GM12865 (cell line): ENCODE measurements around the gene BBS1.
A peak's percentile ranks its signal among the peaks of the same experiment; 100 is the strongest.

Experiments
- DNase-seq: peaks from one replicate; pipeline ENCODE4 v3.0.0; 2010; ENCODE audit warnings: low read depth
- H3K4me3 ChIP-seq: 2 replicates; pipeline ENCODE4 v1.5.1; 2011; ENCODE audit warnings: mild to moderate bottlenecking, low read depth, low read length, control low read depth
- TF ChIP-seq, protein P1 (sequence below): IDR thresholded peaks from 2 replicates; pipeline ENCODE4 v1.5.1; 2011; ENCODE audit warnings: low read length, control low read depth, low read depth, inconsistent platforms; ENCODE audit not compliant: insufficient read depth; ENCODE audit errors: missing control alignments

Gene BBS1

DNA sequence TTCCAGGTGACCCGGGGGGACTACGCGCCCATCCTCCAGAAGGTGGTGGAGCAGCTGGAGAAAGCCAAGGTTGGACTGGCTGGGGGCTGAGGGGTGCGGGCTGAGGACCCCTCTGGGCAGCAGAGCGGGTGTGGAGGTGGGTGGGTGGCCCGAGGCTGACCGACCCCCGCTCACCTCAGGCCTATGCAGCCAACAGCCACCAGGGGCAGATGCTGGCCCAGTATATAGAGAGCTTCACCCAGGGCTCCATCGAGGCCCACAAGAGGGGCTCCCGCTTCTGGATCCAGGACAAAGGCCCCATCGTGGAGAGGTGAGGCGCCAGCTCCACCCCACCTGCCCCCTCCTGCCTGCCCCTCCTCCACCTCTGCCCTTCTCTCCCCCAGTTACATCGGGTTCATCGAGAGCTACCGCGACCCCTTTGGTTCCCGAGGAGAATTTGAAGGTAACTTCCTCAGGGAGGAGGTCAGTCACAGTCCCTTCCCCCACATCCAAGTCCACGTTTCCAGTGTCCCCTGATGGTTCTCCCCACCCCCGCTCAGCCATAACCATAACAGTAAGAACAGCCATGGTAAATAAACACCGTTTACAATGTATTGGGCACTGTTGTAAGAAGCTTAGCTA is 19.0 kb upstream of the BBS1 start:
- no peak overlapping the region for H3K4me3 ChIP-seq
- TF ChIP-seq, protein P1, sequence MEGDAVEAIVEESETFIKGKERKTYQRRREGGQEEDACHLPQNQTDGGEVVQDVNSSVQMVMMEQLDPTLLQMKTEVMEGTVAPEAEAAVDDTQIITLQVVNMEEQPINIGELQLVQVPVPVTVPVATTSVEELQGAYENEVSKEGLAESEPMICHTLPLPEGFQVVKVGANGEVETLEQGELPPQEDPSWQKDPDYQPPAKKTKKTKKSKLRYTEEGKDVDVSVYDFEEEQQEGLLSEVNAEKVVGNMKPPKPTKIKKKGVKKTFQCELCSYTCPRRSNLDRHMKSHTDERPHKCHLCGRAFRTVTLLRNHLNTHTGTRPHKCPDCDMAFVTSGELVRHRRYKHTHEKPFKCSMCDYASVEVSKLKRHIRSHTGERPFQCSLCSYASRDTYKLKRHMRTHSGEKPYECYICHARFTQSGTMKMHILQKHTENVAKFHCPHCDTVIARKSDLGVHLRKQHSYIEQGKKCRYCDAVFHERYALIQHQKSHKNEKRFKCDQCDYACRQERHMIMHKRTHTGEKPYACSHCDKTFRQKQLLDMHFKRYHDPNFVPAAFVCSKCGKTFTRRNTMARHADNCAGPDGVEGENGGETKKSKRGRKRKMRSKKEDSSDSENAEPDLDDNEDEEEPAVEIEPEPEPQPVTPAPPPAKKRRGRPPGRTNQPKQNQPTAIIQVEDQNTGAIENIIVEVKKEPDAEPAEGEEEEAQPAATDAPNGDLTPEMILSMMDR, result no peak
- no peak for DNase-seq

DNA sequence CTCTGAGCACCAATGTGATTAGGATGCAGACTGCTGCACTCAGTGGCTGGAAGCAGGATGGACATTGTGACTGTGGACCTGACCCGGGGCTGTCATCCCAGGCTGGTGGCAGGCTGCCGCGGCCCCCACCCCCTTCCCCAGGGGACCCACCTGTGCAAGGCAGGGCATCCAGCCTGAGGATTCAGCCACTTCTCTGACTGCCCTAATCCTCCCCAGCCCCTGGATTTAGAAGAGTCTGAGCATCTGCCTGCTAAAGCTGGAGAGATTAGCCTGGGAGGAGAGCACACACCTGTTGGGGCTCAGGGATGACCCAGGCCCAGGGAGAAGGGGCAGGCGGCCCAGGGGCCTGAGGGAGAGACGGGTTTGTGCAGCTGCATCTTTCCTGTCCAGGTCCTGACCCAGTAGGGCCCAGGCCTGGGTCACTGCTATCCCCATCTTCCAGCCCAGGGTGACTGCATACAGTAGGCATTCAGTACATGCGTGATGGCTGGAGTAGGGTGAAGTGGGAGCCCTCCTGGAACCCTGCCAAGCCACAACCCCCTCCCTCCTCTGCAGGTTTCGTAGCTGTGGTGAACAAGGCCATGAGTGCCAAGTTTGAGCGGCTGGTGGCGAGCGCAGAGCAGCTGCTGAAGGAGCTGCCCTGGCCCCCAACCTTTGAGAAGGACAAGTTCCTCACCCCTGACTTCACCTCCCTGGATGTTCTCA is 18.1 kb upstream of the BBS1 start:
- no peak for DNase-seq
- TF ChIP-seq, protein P1, result no peak
- H3K4me3 ChIP-seq, result no peak overlapping the region

DNA sequence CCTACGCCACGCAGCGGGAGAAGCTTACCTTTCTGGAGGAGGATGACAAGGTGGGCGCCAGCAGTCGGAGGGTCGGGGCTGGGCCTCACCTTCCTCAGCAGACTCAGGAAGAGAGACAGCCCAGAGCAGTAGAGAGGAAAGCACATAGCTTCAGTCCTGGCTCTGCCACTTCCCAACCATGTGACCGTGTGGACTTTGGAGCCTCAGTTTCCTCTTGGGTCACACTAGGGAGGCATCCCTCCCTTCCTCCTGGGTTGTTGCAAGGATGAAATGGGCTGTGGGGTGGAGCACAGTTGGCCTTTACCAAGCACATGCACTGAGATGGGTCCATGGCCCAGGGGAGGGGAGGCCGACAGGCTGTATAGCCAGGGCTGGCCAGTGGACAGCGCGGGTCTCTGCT is 17.3 kb upstream of the BBS1 start:
- DNase-seq, result no peak
- TF ChIP-seq, protein P1, result no peak
- no peak overlapping the region for H3K4me3 ChIP-seq

DNA sequence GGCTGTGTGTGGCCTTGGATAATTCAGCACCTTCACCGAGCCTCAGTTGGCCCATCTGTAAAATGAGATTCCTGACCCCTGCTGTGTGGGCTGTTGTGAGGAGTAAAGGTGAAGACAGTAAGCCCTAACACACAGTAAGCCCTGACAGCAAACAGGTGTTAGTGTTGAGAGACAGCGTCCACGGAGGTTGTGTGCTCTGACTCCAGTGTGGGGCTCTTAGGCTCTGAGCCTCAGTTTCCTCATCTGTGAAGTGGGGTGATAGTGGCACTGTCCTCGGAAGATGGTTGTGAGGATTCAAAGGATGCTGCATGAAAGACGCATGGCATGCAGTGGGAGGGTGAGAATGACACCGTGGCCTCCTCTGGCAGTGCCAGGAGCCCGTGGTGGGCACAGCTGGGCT is 16.0 kb upstream of the BBS1 start:
- no peak for DNase-seq
- no peak overlapping the region for H3K4me3 ChIP-seq
- TF ChIP-seq, protein P1, result no peak

DNA sequence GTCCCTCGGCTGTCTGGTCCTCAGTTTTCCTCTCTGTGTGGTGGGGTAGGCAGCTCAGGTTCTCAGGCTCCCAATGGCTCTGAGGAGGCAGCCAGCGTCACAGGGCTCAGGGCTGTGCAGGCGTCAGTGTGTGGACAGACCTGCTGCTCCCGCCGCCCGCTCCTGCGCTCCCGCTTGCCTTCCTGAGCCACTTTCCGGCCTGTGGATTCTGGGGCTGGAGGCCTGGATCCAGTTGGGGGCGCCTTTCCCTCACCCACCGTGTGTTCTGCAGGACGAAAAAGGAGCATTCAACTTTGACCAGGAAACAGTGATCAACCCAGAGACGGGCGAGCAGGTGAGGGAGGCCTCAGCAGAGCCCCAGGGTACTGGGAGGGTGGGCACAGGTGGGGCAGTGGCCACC is 15.5 kb upstream of the BBS1 start:
- H3K4me3 ChIP-seq, result no peak overlapping the region
- no peak for DNase-seq
- TF ChIP-seq, protein P1, result no peak

DNA sequence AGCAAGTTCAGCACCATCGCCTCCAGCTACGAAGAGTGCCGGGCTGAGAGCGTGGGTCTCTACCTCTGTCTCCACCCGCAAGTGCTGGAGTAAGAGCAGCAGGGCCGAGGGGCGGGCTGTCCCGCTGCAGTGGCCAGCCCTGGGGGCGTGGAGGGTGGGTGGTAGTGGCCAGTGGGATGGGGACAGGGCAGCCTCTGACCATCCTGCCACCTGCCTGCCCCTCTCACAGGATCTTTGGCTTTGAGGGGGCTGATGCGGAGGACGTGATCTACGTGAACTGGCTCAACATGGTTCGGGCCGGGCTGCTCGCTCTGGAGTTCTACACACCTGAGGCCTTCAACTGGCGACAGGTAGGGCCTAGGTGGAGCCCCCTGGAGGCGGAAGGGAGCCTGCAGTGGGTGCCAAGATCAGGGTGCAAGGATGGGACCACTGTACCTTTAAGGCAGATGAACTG is 15.0 kb upstream of the BBS1 start:
- TF ChIP-seq, protein P1, result peak; percentile 28
- H3K4me3 ChIP-seq, result no peak overlapping the region
- no peak for DNase-seq

DNA sequence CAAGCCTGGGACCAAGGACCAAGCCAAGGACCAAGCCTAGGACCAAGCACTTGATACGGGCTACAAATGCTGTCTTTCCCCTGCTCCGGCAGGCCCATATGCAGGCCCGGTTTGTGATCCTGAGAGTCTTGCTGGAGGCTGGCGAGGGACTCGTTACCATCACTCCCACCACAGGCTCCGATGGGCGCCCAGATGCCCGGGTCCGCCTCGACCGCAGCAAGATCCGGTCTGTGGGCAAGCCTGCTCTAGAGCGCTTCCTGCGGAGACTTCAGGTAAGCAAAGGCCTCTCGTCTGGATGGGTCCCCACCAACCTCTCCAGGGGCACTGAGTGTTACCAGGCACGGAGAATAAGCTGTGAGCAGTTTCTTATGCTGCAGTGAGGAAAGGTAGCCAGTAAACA is 13.2 kb upstream of the BBS1 start:
- no peak overlapping the region for H3K4me3 ChIP-seq
- TF ChIP-seq, protein P1, result no peak
- no peak for DNase-seq
